Stimulated activated CD4-positive, alpha-beta T cell treated with anti-CD3 and anti-CD28 coated beads, Interleukin-1b, Interleukin-23, amount 100 ng/mL, for 4 hours (primary cell): Measurements from ENCODE around the gene AFG1L.
"Not testable (repeated sequence)": the region's sequence is repeated elsewhere in the genome, so short reads cannot be mapped to it uniquely, and the experiment has no call there.

Experiments
- DNase-seq, 2 donors: peaks; one replicate each; pipeline ENCODE4 v3.0.0-alpha.2; 2020; ENCODE audit warnings: low read depth in 2 of 2

Gene AFG1L

DNA sequence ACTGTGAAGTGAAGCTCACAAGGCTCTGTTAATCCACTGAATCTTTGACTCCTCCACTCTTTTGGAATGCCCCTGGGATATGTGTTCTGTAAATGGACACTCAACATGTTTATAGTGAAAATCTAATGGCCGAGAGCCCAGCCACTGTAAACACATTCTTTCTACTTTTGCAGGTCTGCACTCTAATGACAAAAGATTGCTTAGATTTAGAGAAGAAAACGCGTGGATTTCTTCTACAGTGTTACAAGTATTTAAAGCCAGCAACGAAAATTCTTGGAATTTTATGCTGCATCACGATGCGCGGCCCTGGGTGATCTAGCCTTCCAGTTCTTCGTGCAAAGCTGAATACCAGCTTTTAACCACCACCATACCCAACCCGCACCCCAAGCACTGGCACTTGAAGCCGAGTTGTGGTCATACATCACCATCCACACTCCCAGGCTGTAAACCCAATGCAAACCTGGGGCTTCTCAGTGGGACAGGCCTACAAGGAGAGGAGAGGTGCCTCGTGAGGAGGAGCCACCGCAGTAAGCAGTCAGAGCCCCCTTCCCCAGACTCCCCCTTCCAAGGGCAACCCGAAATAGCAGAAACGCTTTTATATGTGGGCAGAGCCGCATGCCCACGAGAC is 262.1 kb downstream of the AFG1L start:
- no peak for DNase-seq

DNA sequence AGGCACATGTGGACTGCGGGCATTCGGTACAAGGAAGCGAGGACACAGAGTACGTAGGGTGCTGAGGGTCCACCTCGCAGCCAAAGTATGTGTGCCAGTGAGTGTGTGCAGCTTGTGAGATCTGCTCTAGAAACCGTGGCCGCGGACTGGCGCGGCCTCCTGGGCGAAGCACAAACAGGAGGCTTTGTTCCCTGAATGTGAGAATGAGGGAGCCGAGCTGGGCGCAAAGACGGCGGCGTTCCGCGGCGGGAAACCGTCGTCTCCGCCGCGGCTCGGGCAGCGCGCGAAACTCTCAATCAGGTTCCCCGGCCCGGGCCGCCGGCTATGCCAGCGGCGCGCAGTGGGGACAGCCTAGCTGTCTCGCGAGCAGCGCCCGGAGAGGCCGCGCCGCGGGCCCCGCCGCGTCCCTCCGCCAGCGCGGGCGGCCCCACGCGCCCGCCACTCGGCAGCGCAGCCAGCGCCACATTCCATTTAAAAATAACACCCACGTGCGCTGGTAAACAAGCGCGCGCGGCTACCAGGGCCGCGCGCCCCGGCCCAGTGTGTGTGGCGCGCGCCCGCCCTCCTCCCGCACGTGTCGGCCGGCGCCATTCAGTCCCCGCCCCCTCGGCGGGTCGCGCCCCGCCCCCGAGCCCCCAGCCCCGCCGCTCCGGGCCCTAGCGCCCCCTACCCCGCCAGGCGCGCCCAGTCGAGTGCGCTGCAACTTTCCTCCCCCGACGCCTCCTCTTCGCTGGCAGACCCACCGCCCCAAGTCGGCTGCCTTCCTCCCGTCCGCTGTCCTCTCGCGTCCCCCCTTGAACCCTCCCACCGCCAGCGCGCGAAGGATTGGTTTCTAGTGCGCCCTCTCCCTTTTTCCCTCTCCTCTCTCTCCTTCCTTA is 262.9 kb downstream of the AFG1L start:
- peak; percentile 74 for DNase-seq

DNA sequence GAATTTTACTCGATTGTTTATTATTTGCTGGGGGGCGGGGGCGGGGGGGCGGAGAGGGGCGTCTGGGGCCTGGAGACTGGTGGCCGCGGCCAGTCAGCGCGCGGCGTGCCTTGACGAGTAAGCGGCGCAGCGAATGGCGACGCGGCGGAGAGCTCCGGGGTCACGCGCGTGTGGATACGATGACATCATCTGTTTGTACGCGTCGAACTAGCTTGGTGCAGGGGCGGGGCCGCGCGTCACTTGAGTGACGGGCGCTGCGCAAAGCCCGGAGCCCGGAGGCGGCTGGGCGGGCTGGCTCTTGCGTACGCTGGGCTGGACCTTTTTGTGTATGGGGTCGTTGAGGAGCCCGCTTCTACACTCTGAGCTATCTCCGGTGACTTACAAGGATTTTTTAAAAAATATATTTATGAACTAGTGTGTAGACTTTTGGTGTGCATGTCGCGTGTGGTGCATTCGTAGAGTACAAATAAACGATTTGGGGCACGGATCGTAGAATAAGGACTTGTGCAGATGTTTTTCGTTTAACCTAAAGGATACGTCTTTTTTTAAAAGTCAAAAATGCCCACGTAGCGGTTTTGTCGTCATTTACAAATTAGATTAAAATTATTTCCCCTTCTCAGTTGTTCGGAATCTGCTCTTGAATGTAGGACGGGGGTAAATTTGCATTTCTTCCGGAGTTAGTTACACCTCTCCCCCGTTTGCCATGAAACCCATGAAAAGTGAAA is 263.7 kb downstream of the AFG1L start:
- peak; percentile 92 to 94 for DNase-seq

DNA sequence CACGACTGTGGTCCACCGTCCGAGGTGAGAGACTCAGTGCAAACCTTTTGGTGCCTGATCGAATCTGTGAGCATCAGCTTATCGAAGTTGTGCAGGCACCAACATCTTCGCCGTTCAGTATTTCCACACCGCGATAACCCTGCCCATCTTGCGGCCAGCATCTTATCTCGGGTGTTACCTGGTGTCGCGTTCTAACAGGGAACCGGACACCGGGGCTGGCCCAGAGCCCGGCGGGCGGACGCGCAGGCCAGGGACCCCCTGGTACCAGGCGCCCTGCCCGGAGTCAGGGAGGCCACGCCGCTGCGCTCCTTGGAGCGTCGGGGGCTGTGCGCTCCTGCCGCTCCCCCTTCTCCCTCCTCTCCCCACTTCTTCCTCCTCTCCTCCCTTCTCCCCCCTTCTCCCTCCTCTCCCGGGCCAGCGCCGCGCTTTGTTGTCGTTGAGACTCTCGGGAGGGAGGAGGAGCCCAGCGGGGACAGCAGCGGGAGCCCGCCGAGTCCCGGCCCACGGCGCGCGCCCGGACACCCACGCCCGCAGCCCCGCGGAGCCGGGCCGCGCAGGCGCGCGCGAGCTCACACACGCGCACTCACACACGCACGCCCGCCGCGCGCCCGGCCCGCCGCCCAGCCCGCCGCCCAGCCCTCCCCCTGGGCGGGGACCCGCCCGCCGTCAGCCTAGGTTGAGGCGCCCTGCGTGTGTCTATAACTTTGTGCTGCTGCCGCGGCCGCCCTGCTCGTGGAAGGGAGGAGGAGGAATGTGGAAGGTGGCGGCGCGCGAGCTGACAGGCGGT is 264.4 kb downstream of the AFG1L start:
- DNase-seq: peak; percentile 75 to 77

DNA sequence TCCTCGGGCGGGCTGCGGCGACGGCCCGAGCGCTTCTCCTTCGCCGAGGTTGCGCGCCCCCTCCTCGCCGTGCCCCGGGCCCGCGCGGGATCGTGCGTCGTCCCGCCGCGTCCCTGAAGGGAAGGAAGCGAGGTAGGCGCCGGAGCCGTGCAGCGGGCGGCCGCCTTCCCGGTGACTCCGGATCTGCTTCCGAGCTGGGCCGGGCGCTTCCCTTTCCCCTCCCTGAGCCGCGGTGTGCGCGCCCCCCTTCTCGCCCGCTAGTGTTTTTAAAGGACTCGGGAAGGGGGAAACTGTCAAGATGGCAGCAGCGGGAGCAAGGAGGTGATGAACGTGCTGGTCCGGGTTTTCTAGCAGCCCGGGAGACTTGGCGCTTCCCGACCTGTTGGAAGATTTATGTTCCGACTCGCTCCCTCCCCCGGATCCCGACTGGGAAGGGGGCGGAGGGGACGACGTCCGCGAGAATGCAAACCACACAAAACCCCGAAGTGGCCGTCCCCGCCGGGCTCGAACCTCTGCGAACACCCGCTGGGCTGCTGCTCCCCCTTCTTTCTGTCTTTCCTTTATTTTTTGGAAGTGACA is 265.1 kb downstream of the AFG1L start:
- no peak for DNase-seq

DNA sequence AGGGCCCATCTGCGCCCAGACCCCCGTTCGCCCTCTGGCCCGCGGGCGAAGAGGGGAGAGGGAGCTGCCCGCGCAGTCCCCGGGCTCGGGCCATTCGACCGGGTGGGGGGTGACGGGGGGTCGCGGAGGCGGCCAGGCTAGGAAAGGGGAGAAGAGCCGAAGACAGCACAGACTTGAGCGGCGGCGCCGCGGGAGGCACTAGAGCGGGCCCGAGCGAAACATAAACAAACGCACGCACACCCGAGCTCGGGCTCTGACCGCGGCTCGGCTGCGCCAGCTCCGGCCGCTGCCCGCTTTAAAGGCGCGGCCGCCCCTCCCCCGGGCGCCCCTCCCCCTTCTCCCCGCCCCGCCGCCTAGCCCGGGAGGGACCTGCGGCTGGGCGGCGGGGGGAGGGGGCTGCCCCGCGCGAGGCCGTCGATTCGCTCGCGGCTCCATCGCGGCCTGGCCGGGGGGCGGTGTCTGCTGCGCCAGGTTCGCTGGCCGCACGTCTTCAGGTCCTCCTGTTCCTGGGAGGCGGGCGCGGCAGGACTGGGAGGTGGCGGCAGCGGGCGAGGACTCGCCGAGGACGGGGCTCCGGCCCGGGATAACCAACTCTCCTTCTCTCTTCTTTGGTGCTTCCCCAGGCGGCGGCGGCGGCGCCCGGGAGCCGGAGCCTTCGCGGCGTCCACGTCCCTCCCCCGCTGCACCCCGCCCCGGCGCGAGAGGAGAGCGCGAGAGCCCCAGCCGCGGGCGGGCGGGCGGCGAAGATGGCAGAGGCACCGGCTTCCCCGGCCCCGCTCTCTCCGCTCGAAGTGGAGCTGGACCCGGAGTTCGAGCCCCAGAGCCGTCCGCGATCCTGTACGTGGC is 265.8 kb downstream of the AFG1L start, which contains the start of gene FOXO3:
TSS of gene FOXO3 (plus strand) at position 455 of the 846 bp plus-strand sequence. CDS start at position 747, 292 bp downstream.
- peak; percentile 31 to 55 for DNase-seq

DNA sequence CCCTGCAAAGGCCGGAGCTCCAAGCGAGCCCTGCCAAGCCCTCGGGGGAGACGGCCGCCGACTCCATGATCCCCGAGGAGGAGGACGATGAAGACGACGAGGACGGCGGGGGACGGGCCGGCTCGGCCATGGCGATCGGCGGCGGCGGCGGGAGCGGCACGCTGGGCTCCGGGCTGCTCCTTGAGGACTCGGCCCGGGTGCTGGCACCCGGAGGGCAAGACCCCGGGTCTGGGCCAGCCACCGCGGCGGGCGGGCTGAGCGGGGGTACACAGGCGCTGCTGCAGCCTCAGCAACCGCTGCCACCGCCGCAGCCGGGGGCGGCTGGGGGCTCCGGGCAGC is 266.4 kb downstream of the AFG1L start:
- not testable (repeated sequence) for DNase-seq

DNA sequence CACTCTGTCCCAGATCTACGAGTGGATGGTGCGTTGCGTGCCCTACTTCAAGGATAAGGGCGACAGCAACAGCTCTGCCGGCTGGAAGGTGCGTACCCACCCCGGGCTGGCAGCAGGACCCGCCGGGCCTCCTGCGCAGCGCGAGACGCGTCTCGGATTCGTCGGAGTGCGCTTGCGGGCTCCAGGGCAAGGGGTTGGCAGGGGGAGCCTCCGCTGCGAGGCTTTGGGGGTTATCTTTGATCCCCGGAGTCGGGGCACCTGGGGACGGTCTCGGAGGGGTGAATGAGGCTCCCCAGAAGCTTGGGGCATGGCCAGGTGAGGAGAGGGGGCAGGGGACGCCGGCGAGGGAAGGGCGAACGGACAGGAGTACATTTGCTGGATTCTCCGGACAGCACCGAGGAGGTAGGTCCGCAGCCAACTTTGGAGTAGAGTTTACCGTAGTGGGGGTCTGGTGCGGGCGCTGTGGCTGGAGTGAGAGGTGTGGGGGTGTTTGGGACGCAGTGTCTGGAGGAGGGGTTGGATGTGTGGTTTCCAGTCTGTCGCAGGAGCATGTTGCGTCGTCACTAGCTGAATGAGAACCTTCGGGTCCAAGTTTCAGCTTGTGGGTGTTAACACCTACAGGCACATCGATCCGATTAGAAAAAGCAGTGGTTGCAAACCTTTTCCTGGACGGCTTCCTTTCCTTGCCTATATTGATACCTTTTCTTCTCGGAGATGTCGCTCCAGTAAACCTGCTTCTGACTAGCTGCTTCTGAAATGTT is 267.1 kb downstream of the AFG1L start:
- DNase-seq: no peak

DNA sequence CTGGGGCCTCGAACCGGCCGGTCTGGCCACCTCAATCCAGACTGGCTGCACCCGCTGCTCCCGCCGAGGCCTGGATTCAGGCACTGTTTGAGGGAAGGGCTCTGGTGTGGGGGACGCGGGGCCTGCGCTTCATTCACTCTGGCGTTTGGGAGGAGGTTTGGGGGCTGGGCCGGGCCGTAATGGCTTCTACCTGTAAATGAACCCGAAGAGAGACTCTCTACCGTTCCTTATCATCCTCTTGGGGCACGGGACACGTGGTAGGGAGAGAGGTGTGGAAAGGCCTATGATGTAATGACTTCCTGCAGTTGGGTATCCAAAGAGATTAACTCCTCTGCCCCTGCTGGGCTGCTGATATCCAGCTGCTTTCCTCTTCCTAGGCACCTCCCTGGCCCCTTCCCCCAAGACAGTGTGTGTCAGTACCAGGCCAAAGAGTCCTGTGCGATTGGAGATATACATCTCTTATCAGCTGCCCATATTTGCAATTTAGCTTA is 267.7 kb downstream of the AFG1L start:
- no peak for DNase-seq

DNA sequence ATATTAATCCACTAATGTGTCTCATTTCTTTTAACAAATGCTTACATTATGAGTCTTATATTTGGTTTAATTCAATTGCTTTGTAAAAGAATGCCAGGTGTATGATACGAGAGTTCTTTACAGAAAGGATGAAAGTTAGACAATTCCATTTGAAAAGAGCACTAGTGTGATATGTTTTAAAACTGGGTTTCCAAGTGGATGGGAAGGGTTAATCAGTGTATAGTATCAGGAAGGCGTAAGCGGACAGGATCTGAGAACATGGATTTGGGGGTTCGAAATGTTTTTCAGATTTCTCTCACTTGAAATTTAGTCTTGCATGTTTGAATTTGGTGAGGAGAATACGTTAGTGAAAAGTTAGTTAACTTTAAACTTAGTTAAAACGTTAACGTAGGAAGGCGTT is 268.4 kb downstream of the AFG1L start:
- no peak for DNase-seq

DNA sequence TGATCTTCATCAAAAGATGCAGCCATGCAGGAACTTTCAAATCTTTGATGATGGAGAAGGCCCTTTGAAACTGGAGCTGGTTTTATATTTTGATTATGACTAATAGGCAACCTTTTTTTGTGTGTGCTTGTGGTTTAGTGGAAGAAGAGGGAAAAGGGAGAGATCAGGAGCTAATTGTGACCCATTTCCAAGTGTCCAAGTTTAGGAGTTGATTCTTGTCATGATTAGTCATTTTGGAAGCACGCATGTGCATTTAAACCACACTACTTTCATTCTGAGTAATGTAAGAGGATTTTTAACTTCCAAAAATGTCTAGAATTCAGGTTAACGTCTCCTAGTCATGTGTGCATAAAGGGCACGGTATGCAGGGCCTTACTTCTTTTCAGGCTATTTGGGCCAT is 269.3 kb downstream of the AFG1L start:
- no peak for DNase-seq

DNA sequence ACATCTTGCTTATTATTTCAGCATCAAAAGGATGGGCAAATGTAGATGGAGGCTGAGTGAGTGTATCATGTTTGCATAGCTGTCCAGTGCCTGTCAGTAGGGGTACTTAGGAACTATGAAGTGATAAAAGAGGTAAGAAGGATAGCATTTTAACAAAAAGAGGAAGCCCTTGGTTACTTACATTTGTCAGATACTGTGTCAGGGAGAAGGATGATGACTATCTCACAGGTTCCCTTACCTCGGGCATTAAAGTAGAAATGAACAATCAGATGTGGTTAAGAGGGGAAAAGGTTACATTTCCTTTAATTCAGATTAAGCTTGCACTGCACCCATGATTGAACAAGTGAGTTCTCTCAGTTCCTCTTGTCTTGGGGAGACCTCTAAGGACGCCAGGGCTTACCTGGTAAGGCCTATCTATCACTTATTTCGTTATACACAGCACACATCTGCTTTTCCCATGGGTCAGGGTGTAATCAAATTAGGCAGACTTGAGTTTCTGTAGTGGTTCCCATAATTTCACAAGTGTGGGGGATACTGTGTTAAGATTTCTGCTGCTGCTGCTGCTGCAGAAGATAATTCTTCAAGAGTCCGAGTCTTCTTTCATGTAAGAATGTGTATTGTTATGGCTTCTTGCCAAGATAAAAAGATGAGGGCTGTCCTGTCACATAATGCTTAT is 270.4 kb downstream of the AFG1L start:
- no peak for DNase-seq

DNA sequence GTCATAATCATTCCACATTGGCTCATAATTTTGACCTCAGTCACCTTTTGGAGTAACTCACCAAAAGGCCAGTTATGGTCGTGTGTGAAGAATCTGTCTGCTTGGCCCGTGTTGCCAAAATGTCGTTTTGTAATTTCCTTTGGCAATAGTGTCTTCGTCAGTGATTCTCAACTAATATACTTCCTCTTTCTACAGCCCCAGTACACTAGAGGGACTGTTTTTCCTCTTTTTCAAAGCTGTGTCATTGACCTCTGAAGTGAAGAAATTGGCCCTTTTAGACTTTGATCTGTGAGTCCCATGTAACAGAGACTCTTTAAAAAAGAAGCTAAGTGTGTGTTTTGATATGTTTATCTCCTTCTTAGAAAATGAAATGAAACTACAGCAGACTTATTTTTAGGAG is 271.0 kb downstream of the AFG1L start:
- no peak for DNase-seq

DNA sequence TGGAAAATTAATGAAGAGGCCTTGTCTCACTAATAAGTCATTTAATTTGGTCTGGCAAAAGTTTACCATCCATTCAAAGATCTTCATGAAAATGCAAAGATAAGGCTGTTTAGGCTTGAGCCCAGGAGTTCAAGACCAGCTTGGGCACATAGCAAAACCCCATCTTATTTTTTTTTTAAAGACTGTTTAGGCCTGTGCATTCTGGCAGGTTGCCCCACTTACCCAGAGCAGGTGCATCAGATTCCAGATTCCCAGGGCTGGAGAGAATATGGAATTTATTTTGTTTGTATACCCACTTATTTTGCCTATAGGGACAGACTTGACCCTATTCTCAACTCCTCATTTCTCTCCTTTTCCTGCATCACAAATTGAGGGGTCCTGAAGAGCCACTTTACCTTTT is 271.6 kb downstream of the AFG1L start:
- no peak for DNase-seq

DNA sequence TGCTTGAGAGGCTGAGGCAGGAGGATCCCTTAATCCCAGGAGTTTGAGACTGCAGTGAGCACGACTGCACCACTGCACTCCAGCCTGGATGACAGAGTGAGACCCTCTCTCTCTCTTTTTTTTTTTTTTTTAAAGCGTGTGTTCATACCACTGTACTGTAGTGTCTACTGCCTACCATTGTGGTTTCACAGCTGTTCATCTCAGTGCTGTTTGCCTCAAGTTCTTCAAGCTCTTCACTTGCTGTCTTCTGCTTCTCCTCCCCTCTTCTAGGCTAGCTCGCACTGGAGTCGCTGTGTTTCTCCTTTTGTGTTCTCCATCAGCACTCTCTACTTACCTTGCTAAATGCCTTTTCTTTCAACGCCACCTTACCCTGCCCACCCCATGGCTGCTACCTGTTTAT is 273.2 kb downstream of the AFG1L start:
- no peak for DNase-seq

DNA sequence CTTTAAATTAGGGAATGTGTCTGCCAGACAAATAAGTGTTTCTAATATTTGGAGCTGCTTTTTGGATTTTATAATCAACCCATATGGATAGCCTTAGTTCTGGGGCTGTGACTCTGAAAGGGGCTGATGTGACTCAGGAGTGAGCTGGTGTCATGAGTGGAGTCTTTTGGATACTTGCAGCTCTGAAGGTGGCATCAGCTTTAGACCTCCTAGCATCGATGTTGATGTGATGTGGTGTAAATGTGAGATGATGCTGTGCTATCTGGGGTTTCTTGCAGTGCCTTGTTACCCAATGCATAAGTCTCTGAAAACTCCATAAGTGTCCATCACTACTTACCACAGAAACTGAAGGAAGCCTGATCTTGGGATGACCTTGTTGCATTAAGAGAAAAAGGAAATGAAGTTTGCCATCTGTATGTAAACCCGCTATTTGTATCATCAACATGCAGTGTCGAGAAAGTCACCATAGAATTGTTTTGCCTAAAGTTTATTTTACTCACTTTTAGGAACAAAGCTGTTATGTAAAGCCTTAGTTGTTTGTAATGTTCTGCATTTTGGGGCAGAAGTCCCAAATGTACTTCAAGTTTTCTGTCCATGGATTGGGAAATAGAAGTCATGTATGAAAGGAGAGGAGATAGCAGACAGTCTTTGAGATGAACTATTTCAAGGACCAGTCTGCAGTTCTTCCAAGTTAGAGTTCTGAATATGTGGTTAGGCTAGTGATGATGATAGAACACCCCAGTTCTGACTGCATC is 273.9 kb downstream of the AFG1L start:
- no peak for DNase-seq

DNA sequence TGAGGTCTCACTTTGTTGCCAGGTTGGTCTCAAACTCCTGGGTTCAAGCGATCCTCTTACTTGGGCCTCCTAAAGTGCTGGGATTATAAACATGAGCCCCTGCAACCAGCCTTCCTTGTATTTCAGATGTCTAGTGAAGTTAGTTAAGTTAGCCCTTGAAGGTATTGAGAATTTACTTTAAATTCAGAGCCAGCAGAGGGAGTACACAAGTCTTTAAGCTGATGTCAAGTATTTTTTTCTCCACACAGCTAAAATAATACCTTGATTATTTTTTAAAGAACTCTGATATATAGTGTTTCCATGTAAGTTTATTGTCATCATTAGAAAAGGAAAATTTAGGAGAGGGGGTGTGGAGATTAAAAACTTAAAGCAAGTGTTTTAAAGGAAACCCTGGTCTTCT is 275.7 kb downstream of the AFG1L start:
- DNase-seq: no peak

DNA sequence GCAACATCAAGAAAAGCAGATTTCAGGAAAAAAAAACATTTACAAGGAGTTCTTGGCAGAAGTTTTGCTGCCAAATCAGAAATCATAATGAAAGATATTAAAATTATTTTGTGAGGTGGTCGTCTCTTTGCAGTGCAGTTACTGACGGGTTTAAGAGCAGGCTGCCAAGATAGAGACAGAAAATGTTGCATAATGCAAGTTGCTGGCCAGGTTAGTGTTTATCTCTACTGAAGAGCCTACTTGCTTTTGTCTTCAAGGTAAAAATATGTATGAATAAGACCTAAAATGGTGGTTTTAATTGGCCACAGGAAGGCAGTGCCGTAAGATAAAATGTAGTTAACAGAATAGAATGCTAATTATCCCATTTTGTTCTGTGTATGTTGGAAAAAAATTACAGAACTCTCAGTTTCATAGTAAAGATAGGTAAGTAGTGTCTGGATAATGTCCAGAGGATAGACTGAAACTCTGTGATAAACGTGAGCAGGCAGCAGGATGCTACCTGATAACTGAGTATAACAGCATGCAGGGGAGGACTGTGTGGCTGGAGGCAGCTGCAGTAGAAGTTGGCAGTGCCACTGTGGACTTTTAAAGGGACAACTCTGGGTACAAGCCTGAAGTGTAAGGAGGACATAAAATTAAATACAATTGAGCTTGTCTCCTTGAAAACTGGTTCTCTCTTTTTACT is 279.7 kb downstream of the AFG1L start:
- DNase-seq: no peak
